GM18907 (cell line): Measurements from ENCODE around the gene RFC1.
"Not testable (repeated sequence)": the region's sequence is repeated elsewhere in the genome, so short reads cannot be mapped to it uniquely, and the experiment has no call there.

Experiments used
- ATAC-seq: cut with Tn5 transposase; IDR thresholded peaks from one replicate; pipeline ENCODE4 v1.9.1; 2021; ENCODE audit warnings: mild to moderate bottlenecking, moderate library complexity; ENCODE audit not compliant: unreplicated experiment

RFC1 gene, protein sequence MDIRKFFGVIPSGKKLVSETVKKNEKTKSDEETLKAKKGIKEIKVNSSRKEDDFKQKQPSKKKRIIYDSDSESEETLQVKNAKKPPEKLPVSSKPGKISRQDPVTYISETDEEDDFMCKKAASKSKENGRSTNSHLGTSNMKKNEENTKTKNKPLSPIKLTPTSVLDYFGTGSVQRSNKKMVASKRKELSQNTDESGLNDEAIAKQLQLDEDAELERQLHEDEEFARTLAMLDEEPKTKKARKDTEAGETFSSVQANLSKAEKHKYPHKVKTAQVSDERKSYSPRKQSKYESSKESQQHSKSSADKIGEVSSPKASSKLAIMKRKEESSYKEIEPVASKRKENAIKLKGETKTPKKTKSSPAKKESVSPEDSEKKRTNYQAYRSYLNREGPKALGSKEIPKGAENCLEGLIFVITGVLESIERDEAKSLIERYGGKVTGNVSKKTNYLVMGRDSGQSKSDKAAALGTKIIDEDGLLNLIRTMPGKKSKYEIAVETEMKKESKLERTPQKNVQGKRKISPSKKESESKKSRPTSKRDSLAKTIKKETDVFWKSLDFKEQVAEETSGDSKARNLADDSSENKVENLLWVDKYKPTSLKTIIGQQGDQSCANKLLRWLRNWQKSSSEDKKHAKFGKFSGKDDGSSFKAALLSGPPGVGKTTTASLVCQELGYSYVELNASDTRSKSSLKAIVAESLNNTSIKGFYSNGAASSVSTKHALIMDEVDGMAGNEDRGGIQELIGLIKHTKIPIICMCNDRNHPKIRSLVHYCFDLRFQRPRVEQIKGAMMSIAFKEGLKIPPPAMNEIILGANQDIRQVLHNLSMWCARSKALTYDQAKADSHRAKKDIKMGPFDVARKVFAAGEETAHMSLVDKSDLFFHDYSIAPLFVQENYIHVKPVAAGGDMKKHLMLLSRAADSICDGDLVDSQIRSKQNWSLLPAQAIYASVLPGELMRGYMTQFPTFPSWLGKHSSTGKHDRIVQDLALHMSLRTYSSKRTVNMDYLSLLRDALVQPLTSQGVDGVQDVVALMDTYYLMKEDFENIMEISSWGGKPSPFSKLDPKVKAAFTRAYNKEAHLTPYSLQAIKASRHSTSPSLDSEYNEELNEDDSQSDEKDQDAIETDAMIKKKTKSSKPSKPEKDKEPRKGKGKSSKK

DNA sequence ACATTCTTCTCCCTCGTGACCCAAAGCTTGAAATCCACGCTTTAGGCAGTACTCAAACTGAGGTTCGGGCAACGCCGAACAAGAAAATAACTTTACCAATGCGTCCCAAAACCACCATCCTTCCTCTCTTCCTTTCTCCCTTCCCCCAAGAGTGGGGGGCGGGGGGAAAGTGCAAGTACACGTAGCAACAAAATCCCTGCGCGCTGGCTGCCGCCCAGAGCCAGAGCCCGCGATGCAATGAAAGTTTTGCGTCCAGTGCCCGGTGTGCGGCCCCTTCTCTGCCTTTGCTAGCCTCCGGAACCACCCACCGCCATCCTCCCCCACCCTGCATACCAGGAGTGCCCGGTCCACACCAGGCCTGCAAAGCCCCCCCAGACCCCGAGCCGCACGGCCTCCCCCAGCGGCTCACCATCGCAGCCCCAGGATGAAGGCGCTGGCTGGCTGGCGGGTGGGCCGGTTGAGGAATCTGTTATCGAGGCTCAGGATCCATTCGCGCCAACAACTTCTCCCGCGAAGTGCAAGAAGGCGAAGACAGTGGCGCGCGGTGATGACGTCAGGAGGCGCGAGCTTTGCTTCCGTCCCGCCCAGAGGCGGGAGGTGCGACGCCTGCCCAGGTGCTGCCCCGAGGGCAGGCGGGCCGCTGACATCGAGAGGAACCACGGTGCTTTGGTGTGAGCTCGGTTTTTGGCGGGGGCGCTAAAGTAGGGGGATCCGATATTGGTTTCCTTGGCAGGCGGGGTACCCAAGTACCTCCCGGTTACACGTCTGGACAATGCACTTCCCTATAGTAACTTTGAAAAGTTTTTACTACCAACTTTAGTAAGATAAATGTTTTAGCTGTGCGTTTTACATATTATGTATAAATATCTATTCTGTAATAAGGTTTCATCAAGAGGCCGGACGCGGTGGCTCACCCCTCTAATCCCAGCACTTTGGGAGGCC is at the start of gene RFC1:
TSS of gene RFC1 (minus strand) at position 533 of the 942 bp plus-strand sequence. CDS start at position 412, 121 bp downstream.
- peak; percentile 79 for ATAC-seq

DNA sequence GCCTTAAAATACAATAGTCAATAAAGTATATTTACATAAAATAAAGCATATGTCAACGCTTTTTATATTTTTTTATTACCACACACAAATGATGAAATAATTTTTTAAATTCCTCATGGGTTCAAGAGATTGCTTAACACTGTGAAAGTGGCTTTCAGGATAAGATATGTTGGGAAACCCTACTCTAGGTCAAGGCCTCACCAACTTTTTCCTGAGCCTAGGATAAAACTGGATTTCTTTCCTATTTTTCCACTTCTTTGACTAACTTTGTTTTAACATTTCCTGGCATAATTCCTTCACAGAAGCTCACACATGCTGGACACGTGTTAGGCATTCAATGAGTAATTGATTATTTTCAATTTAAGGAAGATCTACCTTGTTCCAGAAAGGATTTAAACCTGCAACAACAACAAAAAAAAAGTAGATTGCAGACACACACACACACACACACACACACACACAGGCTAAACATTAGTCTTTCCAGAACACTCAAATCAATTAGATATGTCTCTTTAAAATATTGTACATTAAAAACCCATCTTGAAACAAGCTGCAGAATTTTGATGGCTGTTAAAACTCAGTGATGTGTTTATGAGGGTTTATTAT is 49.6 kb upstream of the RFC1 start:
- no peak for ATAC-seq

DNA sequence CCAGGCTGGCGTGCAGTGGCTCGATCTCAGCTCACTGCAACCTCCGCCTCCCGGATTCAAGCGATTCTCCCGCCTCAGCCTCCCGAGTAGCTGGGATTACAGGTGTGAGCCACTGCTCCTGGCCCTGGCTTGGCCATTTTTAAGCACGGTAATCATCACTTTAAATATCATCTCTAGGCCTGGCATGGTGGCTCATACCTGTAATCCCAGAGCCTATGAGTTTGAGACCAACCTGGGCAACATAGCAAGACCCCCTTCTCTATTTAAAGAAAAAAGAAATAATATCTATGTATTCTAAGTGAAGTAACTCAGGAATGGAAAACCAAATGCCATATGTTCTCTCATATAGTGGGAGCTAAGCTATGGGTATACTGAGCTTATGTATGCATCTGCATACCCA is 45.4 kb upstream of the RFC1 start:
- ATAC-seq: not testable (repeated sequence)

DNA sequence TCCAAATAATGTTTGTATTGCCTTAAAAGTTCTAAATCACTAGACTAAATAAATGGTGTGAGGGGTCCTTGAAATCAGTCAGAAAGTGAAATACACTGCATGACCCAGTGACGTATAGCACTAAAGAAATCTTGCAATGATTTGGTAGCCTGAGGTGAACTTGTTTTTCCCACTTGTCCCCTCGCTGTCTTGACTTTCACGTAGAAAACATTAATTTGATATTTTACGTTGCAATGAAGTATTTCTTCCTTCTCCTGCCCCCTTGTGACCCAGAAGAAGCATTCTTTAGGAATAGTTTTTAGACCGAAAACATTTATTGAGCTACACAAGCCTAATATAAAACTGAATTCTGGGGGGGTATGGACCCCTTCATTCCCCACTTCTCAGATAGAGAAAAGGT is 44.3 kb upstream of the RFC1 start:
- no peak for ATAC-seq

DNA sequence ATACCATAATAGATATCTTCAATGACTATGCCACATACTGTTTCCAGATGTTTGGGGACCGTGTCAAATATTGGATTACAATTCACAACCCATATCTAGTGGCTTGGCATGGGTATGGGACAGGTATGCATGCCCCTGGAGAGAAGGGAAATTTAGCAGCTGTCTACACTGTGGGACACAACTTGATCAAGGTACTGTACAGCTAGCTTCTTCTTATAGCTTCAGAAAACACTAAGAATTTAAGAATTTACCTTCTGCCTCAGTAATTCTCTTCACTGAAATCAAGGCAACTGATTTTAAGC is 41.4 kb upstream of the RFC1 start:
- no peak for ATAC-seq

DNA sequence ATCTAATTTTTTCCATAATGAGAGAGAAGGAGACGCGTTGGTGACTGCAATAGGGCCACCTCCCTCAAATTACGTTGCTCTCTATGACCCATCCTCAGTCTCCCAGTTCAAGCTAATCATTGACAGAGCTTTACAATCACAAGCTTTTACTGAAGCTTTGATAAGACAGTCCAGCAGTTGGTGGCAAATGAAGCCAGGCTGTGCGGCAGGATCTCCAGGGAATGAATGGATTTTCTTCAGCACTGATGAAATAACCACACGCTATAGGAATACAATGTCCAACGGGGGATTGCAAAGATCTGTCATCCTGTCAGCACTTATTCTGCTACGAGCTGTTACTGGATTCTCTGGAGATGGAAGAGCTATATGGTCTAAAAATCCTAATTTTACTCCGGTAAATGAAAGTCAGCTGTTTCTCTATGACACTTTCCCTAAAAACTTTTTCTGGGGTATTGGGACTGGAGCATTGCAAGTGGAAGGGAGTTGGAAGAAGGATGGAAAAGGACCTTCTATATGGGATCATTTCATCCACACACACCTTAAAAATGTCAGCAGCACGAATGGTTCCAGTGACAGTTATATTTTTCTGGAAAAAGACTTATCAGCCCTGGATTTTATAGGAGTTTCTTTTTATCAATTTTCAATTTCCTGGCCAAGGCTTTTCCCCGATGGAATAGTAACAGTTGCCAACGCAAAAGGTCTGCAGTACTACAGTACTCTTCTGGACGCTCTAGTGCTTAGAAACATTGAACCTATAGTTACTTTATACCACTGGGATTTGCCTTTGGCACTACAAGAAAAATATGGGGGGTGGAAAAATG is 40.8 kb upstream of the RFC1 start, which contains the start of gene KLB:
TSS of gene KLB (plus strand) at position 168 of the 821 bp plus-strand sequence. CDS start at position 188, 20 bp downstream.
- ATAC-seq: no peak

DNA sequence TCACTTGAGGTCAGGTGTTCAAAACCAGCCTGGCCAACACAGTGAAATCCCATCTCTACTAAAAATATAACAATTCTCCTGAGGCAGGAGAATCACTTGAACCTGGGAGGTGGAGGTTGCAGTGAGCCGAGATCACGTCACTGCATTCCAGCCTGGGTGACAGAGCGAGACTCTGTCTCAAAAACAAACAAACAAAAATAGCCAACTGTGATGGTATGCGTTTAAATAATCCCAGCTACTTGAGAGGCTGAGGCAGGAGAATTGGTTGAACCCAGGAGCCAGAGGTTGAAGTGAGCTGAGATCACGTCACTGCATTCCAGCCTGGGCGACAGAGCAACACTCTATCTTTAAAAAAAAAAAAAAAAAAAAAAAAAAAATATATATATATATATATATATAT is 35.5 kb upstream of the RFC1 start:
- not testable (repeated sequence) for ATAC-seq

DNA sequence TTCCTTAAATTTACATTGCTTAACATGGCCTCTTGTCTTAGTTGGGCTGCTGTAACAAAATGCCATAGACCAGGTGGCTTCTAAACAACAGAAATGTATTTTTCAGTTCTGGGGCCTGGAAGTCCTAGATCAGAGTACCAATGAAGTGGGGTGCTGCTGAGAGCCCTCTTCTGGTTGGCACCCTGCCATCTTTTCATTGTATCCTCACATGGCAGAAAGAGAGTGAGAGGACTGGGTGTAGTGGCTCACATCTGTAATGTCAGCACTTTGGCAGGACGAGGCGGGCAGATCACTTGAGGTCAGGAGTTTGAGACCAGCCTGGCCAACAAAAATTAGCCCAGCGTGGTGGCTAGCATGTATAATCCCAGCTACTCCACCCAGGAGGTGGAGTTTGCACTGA is 28.5 kb upstream of the RFC1 start:
- ATAC-seq: no peak

DNA sequence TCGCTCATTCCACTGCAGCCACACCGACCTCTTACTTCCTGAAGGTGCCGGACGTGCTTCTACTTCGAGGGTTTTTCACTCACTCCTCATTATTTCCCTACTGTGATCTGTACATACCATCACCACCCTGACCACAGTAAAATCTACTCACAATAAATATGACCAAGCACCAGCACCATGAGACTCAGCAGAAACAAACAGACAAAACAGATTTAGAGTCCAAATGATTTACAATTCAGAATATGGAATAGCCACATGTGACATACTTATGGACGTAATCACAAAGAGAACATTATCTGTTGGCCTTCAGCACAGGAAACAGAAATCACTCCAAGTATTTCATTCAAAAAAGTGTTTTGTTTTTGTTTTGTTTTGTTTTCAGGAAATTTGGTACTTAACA is 24.4 kb upstream of the RFC1 start:
- ATAC-seq: no peak

DNA sequence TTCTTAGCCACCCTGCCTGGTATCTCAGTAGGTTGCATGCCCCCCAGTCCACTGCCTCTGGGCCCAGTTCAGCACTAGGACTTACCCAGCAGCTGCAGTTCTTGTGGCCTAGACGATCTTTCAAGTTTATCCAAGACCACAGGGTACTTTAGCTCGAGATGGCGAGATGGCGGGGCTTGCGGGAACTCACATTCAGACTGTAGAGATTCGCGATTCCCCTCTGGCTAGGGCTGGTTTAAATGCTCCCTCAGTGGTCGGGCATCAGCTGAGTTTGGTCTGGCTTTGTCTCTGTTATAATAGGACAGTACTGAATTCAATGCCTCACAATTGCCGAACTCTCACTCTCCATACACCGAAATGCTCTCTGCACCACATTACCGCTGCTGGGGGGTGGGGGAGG is 18.4 kb upstream of the RFC1 start:
- ATAC-seq: no peak

DNA sequence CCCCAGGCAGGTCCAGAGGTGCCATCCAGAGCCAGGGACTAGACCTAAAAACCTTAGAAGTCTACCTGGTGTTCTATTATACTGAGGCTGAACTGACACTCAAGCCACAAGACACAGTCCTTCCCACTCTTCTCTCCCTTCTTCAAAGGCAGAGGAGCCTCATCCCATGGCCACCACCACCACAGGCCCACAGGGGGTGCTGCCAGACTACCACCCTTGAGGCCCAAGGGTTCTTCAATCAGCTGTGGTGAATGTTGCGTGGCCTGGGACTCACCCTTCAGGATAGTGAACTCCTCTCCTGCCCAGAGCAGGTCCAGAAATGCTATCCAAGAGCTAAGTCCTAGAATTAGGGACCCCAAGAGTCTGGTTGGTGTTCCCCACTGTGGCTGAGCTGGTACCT is 17.5 kb upstream of the RFC1 start:
- no peak for ATAC-seq

DNA sequence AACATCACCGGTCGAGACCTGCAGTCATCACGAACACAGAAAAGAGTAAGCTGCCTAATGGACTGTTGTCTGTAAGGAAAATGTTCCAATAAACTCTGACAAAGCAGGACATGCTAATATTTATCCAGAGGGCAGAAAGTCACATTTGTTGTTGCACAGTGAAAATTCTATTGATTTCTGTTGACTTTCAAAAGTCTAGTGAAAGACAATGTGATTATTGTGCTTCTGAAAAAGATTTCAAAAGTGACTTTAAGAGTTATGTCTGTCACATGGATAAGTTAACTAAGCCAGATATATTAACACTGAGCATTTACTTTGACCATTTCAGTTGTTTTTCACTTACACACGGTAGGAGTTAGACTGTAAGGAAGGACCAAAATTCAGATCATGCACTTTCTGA is 9.3 kb upstream of the RFC1 start:
- ATAC-seq: no peak

DNA sequence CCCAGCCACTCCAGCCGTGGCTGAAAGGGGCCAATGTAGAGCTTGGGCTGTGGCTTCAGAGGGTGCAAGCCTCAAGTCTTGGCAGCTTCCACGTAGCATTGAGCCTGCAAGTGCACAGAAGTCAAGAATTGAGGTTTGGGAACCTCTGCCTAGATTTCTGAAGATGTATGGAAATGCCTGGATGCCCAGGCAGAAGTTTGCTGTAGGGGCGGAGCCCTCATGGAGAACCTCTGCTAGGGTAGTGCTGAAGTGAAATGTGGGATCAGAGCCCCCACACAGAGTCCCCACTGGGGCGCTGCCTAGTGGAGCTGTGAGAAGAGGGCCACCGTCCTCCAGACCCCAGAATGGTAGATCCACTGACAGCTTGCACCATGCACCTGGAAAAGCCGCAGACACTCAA is 5.0 kb upstream of the RFC1 start:
- ATAC-seq: not testable (repeated sequence)

DNA sequence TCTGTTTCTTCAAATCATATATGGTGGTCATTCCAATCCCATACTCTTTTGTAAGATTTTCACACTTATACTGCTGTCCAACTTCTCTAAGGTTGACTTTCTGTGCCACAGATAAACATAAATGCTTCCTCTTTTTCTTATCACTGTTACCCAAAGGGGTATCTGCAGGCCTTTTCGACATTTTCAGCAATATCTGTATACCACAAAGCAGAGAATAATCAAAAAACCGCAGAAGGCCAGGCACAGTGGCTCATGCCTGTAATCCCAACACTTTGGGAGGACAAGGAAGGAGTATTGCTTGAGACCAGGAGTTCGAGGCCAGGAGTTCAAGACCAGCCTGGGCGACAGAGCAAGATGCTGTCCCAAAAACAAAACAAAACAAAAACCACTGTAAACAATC is 3.1 kb upstream of the RFC1 start:
- no peak for ATAC-seq

DNA sequence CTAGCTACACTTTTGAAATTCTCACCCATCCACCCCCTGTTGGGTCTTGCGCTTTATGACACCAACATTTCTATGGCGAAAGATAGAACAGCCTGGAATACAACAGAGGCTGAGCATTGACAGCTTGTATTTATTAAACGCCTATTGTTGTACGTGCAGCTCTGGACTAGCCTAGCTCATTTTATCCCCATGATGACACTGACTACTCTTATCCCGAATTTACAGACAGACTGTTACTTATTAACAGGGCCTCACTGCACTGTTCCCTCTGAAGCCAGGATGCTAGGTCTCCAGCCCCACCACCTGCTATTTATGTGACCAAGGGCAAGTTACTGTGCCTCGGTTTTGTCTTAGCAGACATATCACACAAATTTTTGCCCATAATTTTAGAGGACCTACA is 1.0 kb upstream of the RFC1 start:
- no peak for ATAC-seq

DNA sequence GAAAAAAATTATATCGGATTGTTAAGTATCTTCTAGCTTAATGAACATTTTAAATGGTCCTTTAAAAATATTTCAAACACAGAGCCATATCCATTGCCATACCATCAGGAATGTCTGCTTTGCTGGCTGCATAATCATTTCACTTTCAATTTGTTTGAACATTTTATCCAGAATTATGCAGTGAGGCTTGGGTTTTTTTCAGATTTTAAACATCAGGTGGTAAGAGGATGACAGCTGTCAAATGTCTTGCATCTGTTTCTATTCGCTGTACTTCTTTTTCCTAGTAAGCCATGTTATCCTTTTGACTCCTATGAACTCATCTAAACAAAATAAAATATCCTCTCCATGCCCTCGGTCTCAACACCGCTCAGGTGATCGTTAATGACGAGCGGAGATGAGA is 802 bp downstream of the RFC1 start:
- no peak for ATAC-seq

DNA sequence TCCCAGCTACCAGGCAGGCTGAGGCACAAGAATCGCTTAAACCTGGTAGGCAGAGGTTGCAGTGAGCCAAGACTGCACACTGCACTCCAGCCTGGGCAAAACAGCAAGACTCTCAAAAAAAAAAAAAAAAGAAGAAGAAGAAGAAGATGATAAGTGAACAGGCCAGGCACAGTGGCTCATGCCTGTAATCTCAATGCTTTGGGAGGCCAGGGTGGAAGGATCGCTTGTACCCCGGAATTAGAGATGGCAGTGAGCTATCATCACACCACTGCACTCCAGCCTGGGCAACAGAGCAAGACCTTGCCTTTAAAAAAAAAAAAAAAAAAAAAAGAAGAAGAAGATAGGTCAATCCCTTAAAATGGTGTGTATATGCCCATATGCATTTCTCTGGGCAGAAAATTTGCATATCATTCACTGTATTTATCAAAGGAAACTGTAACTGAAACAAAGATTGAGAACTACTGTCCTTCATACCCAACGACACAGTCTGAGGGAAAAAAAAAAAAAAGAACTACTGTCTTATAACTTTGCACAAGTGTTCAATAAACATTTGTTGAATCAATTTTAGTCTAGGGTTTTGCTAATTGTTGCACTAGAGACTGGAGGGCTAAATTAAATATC is 2.3 kb downstream of the RFC1 start:
- ATAC-seq: no peak

DNA sequence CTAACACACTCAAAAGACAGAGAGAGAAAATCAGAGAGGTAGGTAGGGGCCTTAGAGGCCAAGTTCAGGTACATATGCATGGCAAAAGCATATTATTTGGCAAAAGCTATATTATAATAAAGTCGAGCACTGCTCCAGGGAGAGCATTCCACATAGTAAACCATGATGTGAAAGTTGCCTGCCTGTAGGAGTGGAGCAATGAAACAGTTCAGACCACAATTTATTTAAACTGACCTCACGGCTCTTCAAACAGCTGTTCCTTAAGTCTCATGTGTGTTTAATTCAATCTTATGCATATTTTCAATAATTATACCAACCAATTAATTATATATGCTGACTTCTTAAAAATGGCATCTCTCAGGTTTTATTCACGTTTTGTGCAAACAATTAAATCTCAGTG is 3.3 kb downstream of the RFC1 start:
- no peak for ATAC-seq

DNA sequence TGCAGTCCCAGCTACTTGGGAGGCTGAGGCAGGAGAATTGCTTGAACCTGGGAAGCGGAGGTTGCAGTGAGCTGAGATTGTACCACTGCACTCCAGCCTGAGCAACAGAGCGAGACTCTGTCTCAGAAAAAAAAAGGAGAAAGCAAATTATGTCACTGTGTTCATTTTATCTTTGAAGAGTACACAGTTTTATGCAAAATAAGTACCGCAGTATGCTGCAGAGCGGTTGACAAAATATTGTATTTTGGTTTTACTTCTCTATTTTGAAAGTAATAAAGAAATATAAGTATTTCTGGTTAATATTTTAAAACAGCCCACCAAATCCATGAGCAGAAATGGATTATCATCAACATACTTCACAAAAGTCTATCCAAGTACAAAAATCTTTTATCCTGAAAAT is 5.6 kb downstream of the RFC1 start:
- peak; percentile 45 for ATAC-seq
